HEK293T (cell line): Measurements from ENCODE around the gene ADORA1.

Source experiments
- ELF4 ChIP-seq: fragments of 450-650 bp; IDR thresholded peaks from 2 replicates; pipeline ENCODE4 v1.6.1; 2017; ENCODE audit warnings: antibody characterized with exemption
- FOXK2 ChIP-seq: fragments of 450-650 bp; IDR thresholded peaks from 2 replicates; pipeline ENCODE4 v1.6.1; 2016; ENCODE audit warnings: mild to moderate bottlenecking
- FOXM1 ChIP-seq: fragments of 450-650 bp; IDR thresholded peaks from 2 replicates; pipeline ENCODE4 v1.6.1; 2017; ENCODE audit warnings: mild to moderate bottlenecking, borderline replicate concordance
- ZNF384 ChIP-seq: fragments of 450-650 bp; IDR thresholded peaks from 2 replicates; pipeline ENCODE4 v1.6.1; 2016

GRCh38 chr1:203086992-203087763, 40.3 kb upstream of the ADORA1 start:
- TF ChIP-seq FOXK2: no peak
- TF ChIP-seq ZNF384: no peak
- no peak for TF ChIP-seq FOXM1
- TF ChIP-seq ELF4: no peak
